RWPE1 (cell line): ENCODE results near the gene PDZD2.

ENCODE experiments used
- CTCF ChIA-PET: fragments of 350-600 bp; sonication (Branson Sonifier 250); formaldehyde crosslinking; extraction: SDS; loops from one replicate; lab custom pipeline; 2021; lab: Yijun Ruan, JAX
- POLR2A ChIA-PET: fragments of 400-600 bp; formaldehyde crosslinking; extraction: SDS; loops from one replicate; lab custom pipeline; 2020; ENCODE audit warnings: antibody characterized with exemption; ENCODE audit not compliant: low non-redundant PET; lab: Yijun Ruan, JAX
- DNase-seq: peaks from one replicate; pipeline ENCODE4 v3.0.0; 2012; ENCODE audit warnings: low spot score
- H3K27ac ChIP-seq: fragments of 450-650 bp; 2 replicates; pipeline ENCODE4 v1.5.1; 2017
- CTCF ChIP-seq: fragments of 450-650 bp; conservative IDR thresholded peaks from 2 replicates; pipeline ENCODE4 v1.5.1; 2017; ENCODE audit warnings: low read depth, mild to moderate bottlenecking

The PDZD2 gene

GRCh38 chr5:32138839-32139493 lies 500.0 kb downstream of the PDZD2 start:
- DNase-seq, result no peak
- no peak for TF ChIP-seq CTCF
- no peak overlapping the region for H3K27ac ChIP-seq
- ChIA-PET POLR2A (no interaction called here), CTCF (interaction anchor here (0.7 kb wide), 1 partner anchor 62 kb away, joined by 3 read pairs; no protein-coding TSS in a partner anchor)

GRCh38 chr5:32143617-32144377 lies 504.9 kb downstream of the PDZD2 start:
- no peak for DNase-seq
- CTCF ChIA-PET, result no interaction called here
- no peak for TF ChIP-seq CTCF
- POLR2A ChIA-PET, result no interaction called here
- no peak overlapping the region for H3K27ac ChIP-seq

- no peak overlapping the region for H3K27ac ChIP-seq
- no peak for TF ChIP-seq CTCF
- CTCF ChIA-PET, result interaction anchor here (0.6 to 1.7 kb wide), 2 partner anchors 9 to 28 kb away, joined by 6 to 8 read pairs; no protein-coding TSS in a partner anchor
- POLR2A ChIA-PET, result no interaction called here
- DNase-seq, result no peak
Measured at GRCh38 chr5:32144378-32145207, 505.7 kb downstream of the PDZD2 start.

GRCh38 chr5:32145378-32145777 lies 506.4 kb downstream of the PDZD2 start:
- no peak overlapping the region for H3K27ac ChIP-seq
- CTCF ChIA-PET, result interaction anchor here (0.6 to 1.7 kb wide), 2 partner anchors 10 to 27 kb away, joined by 6 to 8 read pairs; no protein-coding TSS in a partner anchor
- no peak for TF ChIP-seq CTCF
- POLR2A ChIA-PET, result no interaction called here
- no peak for DNase-seq

- no peak for DNase-seq
- CTCF ChIA-PET, result no interaction called here
- POLR2A ChIA-PET, result no interaction called here
- no peak overlapping the region for H3K27ac ChIP-seq
- no peak for TF ChIP-seq CTCF
Measured at GRCh38 chr5:32147236-32147635, 508.3 kb downstream of the PDZD2 start.

GRCh38 chr5:32147959-32148358 lies 509.0 kb downstream of the PDZD2 start:
- POLR2A ChIA-PET, result no interaction called here
- CTCF ChIA-PET, result no interaction called here
- H3K27ac ChIP-seq, result no peak overlapping the region
- no peak for DNase-seq
- TF ChIP-seq CTCF, result no peak
